Stimulated activated CD8-positive, alpha-beta memory T cell treated with anti-CD3 and anti-CD28 coated beads, Interleukin-7, amount 100 ng/mL, for 4 hours (primary cell): Measurements from ENCODE around the gene NAT8L.

ENCODE experiments used
- DNase-seq, 2 donors: peaks; one replicate each; pipeline ENCODE4 v3.0.0-alpha.2; 2020; ENCODE audit warnings: low read depth in 2 of 2

NAT8L gene

DNA sequence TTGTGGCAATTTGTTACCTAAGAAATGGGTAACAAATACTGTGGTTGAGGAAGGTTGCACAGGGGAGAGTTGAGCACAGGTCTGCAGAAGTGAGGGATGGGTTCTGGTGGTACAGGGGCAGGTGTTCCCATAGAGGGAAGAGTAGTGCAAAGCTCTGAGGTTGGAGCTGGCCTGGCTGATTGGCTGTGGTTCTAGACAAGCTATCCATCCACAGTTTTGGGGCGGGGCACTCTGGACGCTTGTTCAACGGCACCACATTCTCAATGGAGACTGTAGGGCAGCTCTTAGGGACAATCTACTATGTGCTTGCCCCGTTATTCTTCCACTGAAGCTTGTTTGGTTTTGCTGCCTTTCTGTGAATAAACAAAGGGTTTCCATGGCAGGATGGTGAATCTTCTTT, 35.4 kb downstream of the NAT8L start:
- no peak for DNase-seq

GRCh38 chr4:2095236-2096072, 36.3 kb downstream of the NAT8L start:
- DNase-seq: no peak

DNA sequence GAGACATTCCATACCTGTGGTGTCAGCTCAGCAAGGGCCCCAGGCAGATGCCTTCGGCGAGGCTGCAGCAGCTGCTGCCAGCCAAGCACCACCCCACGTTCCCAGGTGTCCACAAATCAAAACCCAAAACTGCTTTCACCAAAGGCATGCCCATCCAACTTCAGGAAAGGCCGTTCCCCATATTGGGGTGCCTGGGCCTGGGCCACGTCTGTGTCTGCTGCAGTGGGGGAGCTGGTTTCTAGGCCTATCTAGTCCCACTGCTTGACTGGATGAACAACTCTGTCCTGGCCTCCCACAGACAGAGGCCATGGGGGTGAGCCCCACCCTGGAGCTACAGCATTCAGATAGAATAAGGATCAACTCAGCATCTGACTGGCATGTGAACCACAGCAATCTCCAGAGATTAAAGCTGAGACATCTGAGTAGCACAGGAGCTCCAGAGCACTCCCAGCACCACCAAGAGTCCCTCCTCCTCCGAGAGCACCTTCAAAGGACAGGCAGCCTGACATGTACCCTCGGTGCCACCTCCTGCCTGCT, 37.0 kb downstream of the NAT8L start:
- no peak for DNase-seq

DNA sequence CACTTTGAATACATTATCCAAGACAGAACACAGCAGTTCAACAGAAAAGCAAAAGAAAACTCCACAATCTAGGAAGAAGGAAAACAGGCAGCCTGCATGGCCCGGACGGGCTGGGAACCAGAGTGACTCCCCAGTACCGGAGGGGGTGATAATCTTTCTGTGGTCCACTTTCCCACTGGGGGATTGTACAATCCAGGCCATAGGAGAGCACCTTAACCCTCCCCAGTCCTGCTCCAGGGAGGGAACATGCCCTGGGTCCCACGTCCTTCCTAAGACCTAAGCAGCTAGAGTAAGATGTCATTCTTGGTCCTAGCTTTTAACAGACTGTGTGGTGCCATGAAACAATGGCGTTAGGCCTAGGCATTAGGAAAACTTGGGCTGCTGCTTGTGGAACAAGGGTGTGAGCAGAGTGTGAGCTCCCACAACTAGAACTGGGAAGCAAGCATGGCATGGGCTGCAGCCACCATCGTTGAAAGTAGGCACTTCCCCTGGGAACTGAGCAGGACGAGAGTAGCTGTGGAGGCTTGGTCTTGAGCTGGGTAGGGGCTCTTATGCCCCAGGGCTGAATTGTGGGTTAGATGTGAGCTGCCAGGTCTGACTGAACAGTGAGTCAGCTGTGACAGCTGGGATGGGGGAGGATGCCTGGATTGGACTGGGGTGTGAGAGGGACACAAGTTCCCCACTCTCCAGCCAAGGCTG, 42.4 kb downstream of the NAT8L start:
- DNase-seq: no peak

DNA sequence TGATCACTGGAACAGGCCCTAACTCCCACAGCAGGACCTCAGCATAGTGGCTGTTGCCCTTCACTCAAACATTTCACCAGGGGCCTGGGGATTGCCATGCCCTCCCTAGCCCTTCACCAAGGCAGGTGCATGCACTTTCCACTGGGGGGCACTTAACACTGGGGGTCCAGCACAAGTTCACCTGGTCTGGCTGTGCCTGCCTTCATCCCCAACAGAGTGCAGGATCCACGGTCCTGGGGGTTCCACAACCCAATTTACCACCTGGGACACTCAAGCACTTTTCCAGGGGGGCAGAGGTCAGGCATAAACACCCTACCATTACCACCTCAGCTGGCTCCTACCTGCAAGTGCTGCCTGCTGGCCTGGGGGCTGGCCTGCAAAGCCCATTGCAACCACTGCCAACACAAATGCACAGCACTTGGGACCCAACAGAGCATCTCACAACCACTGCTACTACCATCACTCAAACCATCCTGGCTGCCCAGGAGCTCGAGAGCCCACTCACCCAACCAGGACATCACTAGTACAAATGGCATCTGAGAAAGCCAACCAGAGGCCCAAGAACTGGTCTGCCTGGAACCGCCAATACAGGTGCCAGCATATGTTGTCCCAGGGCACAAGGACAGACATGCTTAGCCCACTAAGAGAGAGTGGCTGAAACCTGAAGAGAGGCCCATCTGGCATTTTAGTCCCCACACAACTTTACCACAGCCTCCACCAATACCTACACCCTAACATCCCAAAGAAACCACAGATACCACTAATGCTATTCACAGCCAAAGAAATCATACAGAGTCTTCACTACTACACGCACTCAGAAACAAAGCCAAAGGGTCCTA, 43.1 kb downstream of the NAT8L start:
- no peak for DNase-seq

DNA sequence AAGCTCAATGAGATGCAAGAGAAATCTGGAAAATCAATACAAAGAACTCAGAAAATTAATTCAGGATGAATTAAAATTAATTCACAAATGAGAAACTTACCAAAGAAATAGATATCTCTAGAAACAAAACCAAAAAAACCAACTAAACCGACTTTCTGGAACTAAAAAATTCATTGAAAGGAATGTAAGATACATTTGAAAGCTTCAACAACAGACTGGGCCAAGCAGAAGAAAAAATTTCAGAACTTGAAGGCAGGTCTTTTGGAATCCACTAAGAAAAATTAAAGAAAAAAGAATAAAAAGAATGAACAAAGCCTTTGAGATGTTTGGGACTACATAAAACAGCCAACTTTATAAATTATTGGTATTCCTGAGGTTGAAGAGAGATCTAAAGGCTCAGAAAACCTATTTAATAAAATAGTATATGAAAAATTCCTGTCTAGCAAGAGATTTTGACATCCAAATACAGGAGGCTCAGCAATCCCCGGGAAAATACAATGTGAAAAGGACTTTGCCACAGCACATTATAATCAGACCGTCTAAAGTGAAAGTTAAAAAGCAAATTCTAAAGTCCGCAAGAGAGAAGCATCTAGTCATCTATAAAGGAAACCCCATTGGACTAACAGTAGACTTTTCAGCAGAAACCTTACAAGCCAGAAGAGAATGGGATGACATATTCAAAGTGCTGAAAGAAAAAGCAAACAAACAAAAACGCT, 44.2 kb downstream of the NAT8L start:
- no peak for DNase-seq

GRCh38 chr4:2103843-2104547, 44.9 kb downstream of the NAT8L start:
- DNase-seq: no peak

GRCh38 chr4:2104556-2105345, 45.6 kb downstream of the NAT8L start:
- DNase-seq: no peak

DNA sequence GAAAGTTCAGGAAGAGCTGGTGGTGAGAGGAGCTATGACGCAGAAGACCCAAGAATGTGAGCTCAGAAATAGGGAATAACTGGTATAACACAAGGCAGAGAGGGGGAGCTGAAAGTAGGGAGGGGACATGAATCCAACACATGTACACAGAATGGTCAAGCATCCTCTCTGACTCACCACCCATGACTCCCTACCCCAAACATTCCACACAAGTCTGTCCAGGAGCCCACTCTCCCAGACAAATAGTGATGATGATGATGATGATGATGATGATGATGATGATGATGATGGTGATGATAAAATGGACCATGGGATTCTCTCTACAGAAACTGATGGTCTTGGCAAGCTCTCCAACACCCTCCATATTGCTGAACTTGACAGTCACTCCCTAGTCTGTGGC, 46.4 kb downstream of the NAT8L start:
- no peak for DNase-seq

GRCh38 chr4:2116687-2117400, 57.7 kb downstream of the NAT8L start:
- DNase-seq: no peak
